Activated effector memory CD4-positive, alpha-beta T cell treated with anti-CD3 and anti-CD28 coated beads, Interleukin-2, amount 50 U/mL, for 16 hours (primary cell): Measurements from ENCODE around the gene MRPL12.
"Not testable (repeated sequence)": the region's sequence is repeated elsewhere in the genome, so short reads cannot be mapped to it uniquely, and the experiment has no call there.

ENCODE experiments used
- DNase-seq: peaks from one replicate; pipeline ENCODE4 v3.0.0-alpha.2; 2020

The MRPL12 gene

DNA sequence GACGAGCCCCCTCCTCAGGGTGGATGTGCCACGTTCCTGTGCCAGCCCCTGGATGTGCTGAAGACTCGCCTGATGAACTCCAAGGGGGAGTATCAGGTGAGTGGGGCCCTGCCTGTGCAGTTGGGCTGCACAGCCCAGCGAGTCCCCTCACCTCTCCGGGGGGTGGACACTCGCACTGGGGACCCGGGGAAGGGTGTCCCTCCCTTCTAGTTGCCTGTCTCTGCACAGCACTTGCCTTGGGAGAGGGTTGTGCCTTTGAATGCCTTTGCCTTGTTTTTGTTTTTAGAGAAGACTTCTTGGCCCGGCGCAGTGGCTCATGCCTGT, 14.6 kb downstream of the MRPL12 start:
- peak; percentile 60 for DNase-seq

DNA sequence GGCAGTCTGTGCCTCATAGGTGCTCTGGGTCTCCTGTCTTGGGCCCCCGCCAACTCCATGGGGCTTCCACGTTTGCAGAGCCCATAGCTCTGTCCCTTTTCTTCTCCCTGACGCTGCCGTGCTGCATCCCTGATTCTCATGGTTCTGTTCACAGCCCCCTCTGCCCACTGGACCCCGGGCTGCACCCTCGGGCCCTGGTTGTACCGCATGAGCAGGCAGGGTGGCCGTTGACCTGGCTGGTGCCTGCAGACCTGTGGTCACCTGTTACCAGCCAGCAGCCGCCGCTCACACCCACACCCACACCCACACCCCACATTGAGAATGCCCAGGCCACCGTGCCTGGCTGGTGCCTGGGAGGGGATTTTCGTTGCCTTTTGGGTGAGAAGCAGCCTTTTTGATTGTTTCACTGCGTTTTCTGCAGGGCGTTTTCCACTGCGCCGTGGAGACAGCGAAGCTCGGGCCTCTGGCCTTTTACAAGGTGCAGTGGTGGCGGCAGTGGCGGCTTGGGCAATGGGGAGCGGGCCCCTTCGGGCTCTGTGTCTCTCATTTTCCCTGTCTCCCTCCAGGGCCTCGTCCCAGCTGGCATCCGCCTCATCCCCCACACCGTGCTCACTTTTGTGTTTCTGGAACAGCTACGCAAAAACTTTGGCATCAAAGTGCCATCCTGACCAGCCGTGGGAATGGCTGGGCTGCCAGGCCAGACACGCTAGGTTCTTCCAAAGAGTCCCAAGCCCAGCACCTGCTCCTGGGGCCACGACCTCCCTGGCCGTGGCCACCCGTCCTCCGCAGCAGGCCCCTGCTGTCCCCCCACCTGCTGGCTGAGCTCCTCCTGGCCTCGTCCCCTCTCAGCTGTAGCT, 16.5 kb downstream of the MRPL12 start:
- no peak for DNase-seq

DNA sequence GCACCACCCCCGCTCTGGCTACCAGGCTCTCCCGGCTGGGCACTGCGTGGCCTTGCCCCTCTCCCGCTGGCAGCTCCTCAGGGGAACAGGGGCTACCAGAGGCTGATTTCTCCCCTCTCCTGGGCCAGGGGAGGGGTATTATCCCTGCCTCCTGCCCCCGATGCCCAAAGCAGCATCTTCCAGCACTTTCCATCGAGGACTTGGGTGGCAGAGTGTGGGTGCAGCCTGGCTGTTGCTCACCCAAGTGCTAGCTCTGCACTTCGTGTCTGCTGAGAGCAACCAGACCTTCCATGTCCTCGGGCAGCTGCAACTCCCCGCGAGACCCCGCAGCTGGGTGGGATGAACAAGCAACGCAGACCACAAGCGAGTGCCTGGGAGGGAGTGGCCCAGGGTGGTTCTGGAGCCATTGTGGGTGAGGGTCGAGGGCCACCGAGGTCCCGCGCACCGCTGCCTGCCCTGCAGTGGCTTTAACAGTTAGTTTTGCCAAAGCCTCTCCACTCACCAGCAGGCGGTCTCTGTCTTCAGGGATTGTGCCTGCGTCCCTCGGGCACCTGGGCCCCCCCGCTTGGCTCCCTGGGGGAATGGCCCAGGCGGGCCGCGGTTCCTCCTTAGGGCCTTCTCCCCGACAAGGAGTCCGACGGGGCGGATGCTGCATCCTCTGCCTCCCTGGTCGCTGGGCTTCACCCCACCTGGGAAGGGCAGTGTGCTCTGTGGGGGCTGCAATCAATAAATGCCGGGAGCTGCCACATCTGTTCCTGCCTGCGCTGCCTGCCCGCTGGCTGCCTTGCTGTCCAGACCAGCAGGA, 17.3 kb downstream of the MRPL12 start:
- DNase-seq = no peak

DNA sequence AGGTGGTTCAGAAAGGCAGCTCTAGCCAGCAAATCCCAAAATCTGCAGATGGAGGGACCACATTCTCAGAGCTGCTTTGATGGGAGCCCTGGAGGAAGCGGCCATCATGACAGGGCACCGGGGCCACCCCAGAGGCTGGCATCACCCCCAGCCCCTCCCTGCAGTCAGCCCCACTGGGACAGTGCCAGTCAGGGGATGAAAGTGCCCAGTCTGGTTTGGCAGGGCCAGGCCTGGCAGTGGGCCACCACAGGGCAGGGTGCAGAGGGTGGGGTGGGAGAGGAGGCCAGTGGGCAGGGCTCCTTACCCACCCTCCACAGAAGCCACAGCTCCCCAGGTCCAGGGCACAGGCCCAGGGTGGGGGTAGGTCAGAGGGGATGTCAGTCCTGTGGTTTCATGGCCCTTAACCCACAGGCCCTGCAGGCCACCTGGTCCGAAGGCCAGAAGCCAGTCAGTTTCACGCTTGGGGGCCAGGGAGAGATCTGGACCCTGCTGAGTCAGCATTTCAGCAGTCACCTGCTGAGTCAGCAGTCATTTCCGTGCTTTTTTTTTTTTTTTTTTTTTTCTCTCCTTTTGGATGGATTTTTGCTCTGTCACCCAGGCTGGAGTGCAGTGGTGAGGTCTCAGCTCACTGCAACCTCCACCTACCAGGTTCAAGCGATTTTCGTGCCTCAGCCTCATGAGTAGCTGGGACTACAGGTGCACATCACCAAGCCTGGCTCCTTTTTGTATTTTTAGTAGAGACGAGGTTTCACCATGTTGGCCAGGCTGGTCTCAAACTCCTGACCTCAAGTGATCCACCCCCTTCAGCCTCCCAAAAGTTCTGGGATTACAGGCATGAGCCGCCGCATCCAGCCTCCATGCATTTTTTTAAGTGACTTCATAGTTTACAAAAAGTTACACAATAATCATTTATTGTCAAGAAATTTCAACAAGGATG, 19.3 kb downstream of the MRPL12 start:
- peak; percentile 60 for DNase-seq

DNA sequence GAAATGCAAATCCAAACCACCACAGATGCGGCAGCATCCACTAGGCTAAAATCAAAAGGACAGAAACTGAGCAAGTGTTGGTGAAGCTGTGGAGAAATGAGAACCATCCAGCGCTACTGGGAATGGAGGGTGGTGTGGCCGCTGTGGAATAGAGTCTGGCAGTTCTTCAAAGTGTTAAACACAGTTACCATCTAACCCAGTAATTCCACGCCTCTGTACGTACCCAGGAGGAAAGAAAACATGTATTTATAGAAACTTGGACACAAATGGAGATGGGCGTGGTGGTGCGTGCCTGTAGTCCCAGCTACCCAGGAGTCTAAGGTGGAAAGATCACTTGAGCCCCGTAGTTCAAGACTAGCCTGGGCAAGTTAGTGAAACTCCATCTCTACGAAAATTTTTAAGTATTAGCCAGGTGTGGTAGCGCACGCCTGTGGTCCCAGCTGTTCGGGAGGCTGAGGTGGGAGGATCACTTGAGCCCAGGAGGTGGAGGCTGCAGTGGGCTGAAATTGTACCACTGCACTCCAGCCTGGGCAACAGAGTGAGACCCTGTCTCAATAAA, 20.6 kb downstream of the MRPL12 start:
- DNase-seq = no peak

DNA sequence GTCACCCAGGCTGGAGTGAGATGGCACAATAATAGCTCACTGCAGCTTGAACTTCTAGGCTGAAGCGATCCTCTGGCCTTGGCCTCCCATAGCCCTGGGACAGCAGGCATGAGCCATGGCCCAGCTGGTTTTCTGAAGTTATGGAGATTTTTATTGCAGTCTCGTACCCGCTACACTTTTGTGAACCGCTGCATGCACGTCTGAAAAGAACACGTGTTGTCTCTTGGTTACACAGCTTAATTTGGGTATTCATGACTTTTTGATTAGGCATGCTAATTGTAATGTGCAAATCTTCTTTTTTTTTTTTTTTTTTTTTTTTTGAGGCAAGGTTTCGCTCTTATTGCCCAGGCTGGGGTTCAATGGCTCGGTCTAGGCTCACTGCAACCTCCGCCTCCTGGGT, 22.3 kb downstream of the MRPL12 start:
- no peak for DNase-seq

DNA sequence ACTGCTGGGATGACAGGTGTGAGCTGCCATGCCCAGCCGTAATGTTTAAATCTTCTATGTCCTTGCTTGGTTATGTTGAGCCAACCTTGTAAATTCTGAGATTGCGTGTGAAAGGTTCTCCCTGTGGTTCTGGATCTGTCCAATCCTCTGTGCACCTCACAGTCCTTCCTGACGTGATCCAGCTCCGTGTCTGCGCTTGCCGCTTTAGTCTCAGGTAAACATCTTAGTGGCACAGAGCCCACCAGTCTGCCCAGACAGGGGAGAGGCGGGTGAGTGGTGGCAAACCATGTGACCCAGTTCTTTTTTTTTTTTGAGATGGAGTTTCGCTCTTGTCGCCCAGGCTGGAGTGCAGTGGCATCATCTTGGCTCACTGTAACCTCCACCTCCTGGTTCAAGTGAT, 22.8 kb downstream of the MRPL12 start:
- DNase-seq = no peak

DNA sequence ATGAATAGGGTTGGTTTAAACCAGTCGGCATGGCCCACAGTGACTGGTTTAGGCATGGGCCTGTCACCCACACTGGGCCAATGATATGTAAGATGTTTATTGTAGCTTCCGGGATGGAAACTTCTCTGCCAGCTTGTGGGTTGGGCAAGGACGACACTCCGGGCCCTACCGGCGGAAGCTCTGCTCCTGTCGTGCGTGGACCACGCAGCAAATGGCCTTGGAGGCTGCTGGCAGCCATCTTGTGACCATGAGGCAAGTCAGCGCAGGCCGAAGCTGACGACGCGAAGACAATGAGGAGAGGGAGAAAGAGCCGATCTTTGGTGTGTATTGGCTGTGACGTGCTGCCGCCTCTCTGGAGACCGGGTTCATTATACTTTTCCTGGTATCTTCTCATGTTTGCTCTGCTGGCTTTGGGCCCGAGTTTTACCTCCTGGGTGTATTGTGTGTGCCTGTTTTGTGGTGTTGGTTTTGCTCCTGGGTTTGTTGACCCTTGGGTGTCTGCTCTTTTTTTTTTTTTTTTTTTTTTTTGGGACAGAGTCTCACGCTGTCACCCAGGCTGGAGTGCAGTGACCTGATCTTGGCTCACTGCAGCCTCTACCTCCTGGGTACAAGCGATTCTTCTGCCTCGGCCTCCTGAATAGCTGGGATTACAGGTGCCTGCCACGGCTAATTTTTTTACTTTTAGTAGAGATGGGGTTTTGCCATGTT, 24.3 kb downstream of the MRPL12 start:
- no peak for DNase-seq

DNA sequence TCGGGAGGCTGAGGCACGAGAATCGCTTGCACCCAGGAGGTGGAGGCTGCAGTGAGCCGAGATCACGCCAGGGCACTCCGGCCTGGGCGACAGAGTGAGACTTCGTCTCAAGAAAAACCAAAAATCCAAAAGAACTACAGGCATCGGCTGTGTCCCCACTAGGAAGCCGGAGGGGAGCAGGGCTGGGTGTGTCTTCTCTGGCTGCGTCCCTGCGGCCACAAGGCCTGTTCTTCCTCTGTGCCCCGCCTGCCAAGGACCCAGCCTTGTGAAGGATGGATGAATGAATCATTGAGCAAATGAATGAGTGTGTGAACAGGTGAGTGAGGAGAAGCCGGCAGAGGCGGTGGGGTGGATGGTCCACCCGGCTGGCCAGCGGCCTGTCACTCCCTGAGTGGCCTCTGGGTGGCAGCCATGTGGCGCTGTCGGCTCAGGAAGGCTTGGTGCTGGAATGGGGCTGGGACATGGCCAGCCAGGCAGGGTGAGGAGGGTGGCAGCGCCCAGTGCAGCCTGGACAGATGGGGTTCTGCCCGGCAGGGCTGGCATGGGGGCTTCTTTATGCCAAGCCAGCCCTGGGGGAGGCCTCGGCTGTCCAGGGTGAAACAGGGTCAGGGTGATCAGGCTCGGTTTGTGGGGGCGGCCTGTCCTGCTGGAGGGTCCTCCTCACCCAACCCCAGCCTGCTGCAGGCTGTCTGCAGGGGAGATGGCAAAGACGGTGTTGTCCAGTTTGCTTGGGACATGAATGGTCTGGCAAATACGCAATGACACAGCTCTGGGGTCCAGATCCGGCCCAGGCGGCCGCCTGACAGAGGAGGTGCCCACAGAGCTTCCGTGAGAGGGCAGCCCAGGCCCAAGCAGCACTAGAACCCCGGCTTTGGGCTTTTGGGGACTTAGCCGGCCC, 30.6 kb downstream of the MRPL12 start:
- DNase-seq = peak; percentile 87

DNA sequence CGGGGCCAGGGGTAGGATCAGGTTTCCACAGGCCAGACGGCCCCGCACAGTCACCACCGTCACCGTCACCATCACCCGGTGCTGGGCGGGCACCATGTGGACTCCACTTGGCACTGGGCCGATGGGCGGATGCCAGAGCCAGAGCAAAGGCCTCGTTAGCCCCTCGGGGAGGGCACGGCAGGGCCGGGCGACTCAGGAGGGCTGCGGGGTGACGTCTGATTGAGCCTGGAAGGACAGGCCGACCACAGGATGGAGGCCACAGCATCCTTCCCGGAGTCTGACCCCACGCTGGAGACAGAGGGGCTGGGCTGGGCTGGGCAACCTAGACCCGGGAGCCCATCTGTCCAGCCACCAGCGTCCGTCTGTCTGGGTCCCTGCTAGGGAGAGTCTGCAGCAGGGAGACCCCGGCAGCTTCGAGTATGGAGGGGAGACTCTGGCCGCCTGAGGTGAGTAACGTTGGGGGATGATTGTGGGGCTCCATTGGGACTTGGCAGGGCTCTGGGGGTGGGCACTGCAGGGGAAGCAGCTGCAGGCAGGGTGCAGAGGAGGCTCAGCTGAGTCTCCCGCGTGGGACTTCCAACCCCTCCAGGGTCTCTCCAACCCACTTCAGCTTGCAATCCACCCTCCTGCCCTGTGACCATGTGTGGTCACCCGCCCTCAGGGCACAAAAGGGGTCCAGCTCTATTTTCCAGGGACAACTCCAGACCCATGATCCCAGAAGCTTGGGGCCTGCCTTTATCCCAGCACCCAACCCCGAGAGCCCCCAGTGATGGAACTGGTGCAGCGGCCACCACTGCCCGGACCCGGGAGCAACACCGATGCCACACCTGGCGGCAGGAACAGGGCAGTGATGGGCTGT, 31.5 kb downstream of the MRPL12 start:
- peak; percentile 59 for DNase-seq

DNA sequence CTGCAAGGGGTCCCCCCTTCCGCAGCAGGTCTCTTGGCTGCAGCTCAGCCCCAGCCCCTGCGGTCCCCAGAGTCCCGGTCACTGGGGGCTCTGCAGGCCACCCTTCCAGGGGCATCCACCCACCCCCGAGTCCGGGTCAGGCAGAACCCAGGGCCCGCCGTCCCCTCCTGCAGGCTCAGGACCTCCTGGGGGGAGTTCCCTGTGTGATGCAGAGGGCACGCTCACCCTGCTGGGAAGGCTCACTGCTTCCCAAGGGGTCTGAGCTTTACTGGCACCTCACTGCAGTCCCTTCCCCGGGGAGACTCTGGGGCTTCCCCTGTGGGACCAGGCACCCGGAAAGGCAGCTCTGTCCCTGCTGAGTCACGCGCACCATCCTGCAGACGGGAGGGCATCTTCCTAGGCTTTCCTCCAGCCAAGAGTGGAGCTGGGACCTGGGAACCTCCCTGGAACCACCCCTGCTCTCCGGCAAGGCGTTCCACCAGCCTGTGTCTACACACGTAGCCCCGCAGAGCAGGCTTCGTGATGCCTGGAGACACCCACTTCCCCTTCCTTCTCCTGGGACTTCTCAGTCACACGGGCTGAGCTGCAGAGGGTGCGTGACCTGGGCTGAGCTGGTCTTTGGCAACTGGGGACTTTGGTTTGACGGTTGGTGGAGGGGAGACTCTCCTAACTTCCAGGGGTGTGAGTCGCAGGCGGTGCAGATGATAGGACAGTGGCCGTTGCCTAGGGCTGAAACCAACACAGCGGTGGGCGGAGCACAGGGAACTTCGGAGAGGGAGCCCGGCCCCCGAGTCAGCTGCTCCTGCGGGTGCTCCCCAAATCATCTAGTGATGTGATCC, 32.3 kb downstream of the MRPL12 start:
- DNase-seq = peak; percentile 60

DNA sequence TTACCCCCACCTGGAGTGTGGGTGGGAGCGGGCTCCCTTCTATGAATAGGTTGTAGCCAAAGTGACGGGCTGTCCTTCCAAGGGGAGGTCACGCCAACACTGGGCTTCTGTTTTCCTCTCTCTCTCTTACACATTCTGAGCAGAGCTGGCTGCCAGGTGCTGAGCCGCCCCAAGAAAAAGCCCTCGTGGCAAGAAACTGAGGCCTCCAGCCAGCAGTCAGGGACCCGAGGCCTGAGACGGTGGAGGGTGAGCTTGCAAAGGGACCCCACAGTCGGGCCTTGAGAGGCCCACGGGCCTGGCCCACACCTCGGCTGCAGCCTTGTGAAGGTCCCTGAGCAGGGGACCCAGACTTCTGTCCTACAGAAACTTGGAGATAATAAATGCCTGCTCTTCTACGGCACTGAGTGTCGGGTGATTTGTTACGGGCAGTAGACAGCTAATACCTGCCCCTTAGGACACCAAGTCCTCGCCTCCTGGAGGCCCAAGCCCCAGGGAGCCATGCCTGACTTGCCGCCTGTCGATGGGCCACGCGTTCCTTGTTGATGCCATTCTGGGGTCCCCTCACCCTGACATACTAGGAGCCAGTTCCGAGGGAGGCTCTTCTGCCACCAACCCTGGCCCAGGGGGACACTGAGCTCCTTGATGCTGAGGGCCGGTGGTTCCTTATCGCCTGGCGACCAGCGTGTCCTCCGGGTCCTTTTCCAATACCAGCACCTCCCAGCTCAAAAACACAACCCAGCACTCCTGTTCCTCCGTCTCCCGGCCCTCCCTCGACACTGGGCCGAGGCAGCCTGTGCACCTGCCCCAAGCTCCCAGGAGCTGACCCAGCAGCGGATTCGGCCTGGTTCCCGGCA, 35.0 kb downstream of the MRPL12 start:
- no peak for DNase-seq

DNA sequence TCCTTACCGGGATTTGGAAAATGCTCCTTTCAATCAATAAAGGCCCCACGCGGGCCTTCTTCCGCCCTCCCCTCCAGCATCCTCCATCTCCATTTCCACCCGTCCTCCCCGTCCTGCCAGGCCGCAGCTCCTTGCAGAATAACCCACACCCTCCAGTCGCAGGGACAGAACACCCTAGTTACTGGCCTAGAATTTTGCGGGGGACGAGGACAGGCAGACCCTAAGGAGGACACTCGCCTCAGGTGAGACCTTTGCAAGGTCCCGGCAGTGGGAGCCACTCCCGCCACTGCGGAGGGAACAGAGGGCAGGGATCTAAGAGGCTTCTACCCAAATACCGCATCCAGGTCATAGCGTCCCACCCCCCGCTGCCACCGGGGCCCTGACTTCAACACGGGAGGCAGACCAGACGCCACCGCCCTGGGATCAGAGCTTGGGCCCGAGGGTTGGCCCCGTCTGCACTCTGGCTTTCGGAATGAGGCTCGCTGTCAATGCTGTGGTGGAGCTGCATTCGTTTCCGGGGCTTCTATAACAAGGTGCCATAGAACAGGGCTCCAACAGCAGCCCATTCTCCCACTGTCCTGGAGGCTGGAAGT, 35.7 kb downstream of the MRPL12 start:
- peak; percentile 55 for DNase-seq

DNA sequence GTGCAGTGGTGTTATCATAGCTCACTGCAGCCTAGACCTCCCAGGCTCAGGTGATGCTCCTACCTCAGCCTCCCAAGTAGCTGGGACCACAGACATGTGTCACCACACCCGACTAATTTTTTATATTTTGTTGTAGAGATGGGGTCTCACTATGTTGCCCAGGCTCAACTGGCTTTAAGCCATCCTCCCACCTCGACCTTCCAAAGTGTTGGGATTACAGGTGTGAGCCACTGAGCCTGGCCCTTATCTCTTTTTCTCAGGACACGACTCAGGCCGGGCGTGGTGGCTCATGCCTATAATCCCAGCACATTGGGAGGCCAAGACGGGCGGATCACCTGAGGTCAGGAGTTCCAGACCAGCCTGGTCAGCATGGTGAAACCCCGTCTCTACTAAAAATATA, 36.4 kb downstream of the MRPL12 start:
- not testable (repeated sequence) for DNase-seq

DNA sequence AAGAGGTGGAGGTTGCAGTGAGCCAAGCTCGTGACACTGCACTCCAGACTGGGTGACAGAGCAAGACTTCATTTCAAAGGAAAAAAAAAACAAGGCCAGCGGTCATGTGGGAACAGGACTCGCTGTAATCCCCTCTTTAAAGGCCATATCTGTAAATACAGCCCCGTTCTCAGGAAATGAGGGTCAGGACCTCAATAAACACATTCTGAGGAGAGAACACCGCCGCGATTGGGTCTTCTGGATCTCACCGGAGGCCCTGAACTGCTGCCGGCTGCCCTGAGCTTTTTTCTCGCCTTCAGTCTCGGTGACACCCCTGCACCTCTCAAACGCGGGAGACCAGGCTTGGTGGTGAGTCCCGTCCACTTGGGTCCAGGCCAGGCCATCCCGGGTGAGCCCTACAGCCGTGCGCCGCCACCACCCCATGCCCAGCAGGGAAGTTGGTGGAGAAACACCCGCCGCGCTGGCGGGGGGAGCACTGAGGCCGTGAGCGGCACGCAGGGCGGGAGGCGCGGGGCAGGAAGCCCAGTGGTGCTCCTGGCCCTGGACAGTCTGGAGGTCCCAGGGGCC, 37.3 kb downstream of the MRPL12 start:
- DNase-seq = peak; percentile 53

DNA sequence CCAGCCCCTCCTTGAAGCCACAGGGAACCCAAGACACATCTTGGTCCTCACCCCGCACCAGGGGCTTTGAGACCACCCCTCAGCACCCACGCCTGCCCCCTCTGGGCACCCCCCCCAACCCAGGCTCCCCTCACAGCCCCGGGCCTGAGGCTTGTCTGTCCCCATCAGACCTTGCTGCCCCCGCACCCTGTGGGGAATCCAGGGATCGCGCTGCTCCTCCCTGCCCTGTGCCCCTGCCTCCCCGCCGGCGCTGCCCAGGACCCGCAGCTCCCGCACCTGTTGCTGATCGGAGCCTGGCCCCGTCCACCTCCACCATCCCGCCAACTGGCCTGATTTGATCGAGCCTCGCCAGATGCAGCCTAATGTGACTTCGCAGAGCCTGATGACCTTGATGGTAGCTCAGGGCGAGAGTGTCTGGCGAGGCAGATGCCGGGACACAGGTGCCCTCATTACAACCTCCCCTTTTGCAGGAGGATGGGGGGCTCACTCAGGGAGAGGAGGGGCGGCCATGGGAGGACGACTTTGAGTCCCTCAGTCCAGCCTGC, 38.0 kb downstream of the MRPL12 start:
- peak; percentile 61 for DNase-seq
